ENCODE data around the gene KMT5B. TPM values are rescaled to one million over a fixed set of nuclear protein-coding genes. Genes with fewer than 3 reads are reported as not detected.

KMT5B gene
- total RNA-seq, 1 experiment from 2014 or later = 39.2 TPM

GRCh38 chr11:68242616-68243015 lies 29.5 kb upstream of the KMT5B start:
- intact Hi-C loops (cut with micrococcal nuclease; ENCODE audit: unreplicated experiment) = no loop called here
- Mint-ChIP-seq H3K36me3 (ENCODE audit: insufficient read depth, unreplicated experiment) (no peaks in the 10 kb centered on the region), H3K27ac (ENCODE audit: unreplicated experiment) (no peak overlapping the region), H3K9me3 (ENCODE audit: low read depth, unreplicated experiment) (no peaks in the 10 kb centered on the region), H3K27me3 (ENCODE audit: unreplicated experiment) (no peaks in the 10 kb centered on the region), H3K4me1 (ENCODE audit: low read depth, unreplicated experiment) (no peaks in the 10 kb centered on the region), H3K4me3 (ENCODE audit: low read depth, unreplicated experiment) (no peak overlapping the region)
- DNase-seq = no peak
- BruUV-seq (replicated peaks) = no TSS peak
- CTCF ChIA-PET = no interaction called here
- no peak for TF ChIP-seq CTCF (IDR thresholded peaks at IDR 0.05; ENCODE audit: unreplicated experiment)

- no TSS peak for BruUV-seq (replicated peaks)
- H3K4me1 Mint-ChIP-seq (ENCODE audit: low read depth, unreplicated experiment) = no peaks in the 10 kb centered on the region
- no peak overlapping the region for H3K4me3 Mint-ChIP-seq (ENCODE audit: low read depth, unreplicated experiment)
- peaks cover 18% of the 10 kb centered on the region for H3K27me3 Mint-ChIP-seq (ENCODE audit: unreplicated experiment)
- DNase-seq = no peak
- H3K9me3 Mint-ChIP-seq (ENCODE audit: low read depth, unreplicated experiment) = peaks cover 5% of the 10 kb centered on the region
- TF ChIP-seq CTCF (IDR thresholded peaks at IDR 0.05; ENCODE audit: unreplicated experiment) = no peak
- CTCF ChIA-PET = no interaction called here
- no peak overlapping the region for H3K27ac Mint-ChIP-seq (ENCODE audit: unreplicated experiment)
- H3K36me3 Mint-ChIP-seq (ENCODE audit: insufficient read depth, unreplicated experiment) = no peaks in the 10 kb centered on the region
- intact Hi-C loops (cut with micrococcal nuclease; ENCODE audit: unreplicated experiment) = no loop called here
Measured at GRCh38 chr11:68231621-68232020, 18.5 kb upstream of the KMT5B start.

- DNase-seq = no peak
- Mint-ChIP-seq H3K4me3 (ENCODE audit: low read depth, unreplicated experiment) (no peak overlapping the region), H3K27ac (ENCODE audit: unreplicated experiment) (no peak overlapping the region), H3K9me3 (ENCODE audit: low read depth, unreplicated experiment) (peaks cover 5% of the 10 kb centered on the region), H3K36me3 (ENCODE audit: insufficient read depth, unreplicated experiment) (no peaks in the 10 kb centered on the region), H3K27me3 (ENCODE audit: unreplicated experiment) (peaks cover 33% of the 10 kb centered on the region), H3K4me1 (ENCODE audit: low read depth, unreplicated experiment) (no peaks in the 10 kb centered on the region)
- BruUV-seq (replicated peaks) = no TSS peak
- TF ChIP-seq CTCF (IDR thresholded peaks at IDR 0.05; ENCODE audit: unreplicated experiment) = no peak
- intact Hi-C loops (cut with micrococcal nuclease; ENCODE audit: unreplicated experiment) = no loop called here
- CTCF ChIA-PET = no interaction called here
Measured at GRCh38 chr11:68229601-68230000, 16.5 kb upstream of the KMT5B start.

GRCh38 chr11:68226421-68226820 lies 13.3 kb upstream of the KMT5B start:
- no peak for DNase-seq
- no peak overlapping the region for H3K4me3 Mint-ChIP-seq (ENCODE audit: low read depth, unreplicated experiment)
- CTCF ChIA-PET = no interaction called here
- intact Hi-C loops (cut with micrococcal nuclease; ENCODE audit: unreplicated experiment) = no loop called here
- no peak for TF ChIP-seq CTCF (IDR thresholded peaks at IDR 0.05; ENCODE audit: unreplicated experiment)
- BruUV-seq (replicated peaks) = no TSS peak
- H3K4me1 Mint-ChIP-seq (ENCODE audit: low read depth, unreplicated experiment) = no peaks in the 10 kb centered on the region
- H3K36me3 Mint-ChIP-seq (ENCODE audit: insufficient read depth, unreplicated experiment) = no peaks in the 10 kb centered on the region
- H3K9me3 Mint-ChIP-seq (ENCODE audit: low read depth, unreplicated experiment) = peaks cover 5% of the 10 kb centered on the region
- H3K27me3 Mint-ChIP-seq (ENCODE audit: unreplicated experiment) = peaks cover 21% of the 10 kb centered on the region
- no peak overlapping the region for H3K27ac Mint-ChIP-seq (ENCODE audit: unreplicated experiment)
